Fibroblast of mammary gland (primary cell): Measurements from ENCODE around the gene TFAP2E.

Experiments used
- DNase-seq: peaks from one replicate; pipeline ENCODE4 v3.0.0-alpha.2; 2010; ENCODE audit warnings: low read depth
- H3K4me3 ChIP-seq: 2 replicates; pipeline ENCODE4 v1.5.1; 2011; ENCODE audit warnings: low read depth, mild to moderate bottlenecking, low read length, moderate library complexity; ENCODE audit not compliant: control insufficient read depth
- CTCF ChIP-seq: conservative IDR thresholded peaks from 2 replicates; pipeline ENCODE4 v1.5.1; 2011; ENCODE audit warnings: low read depth, low read length, inconsistent platforms; ENCODE audit not compliant: control insufficient read depth, insufficient read depth

TFAP2E gene

GRCh38 chr1:35544976-35545375 lies 28.1 kb upstream of the TFAP2E start:
- no peak for TF ChIP-seq CTCF
- no peak overlapping the region for H3K4me3 ChIP-seq
- peak; percentile 56 for DNase-seq

GRCh38 chr1:35546614-35547013 lies 26.5 kb upstream of the TFAP2E start:
- no peak overlapping the region for H3K4me3 ChIP-seq
- no peak for TF ChIP-seq CTCF
- no peak for DNase-seq

- no peak for DNase-seq
- TF ChIP-seq CTCF, result no peak
- no peak overlapping the region for H3K4me3 ChIP-seq
Observed at GRCh38 chr1:35553851-35554250, 19.3 kb upstream of the TFAP2E start.

- no peak for TF ChIP-seq CTCF
- DNase-seq, result no peak
- H3K4me3 ChIP-seq, result no peak overlapping the region
Observed at GRCh38 chr1:35554266-35555211, 18.6 kb upstream of the TFAP2E start.

- no peak for TF ChIP-seq CTCF
- H3K4me3 ChIP-seq, result no peak overlapping the region
- DNase-seq, result peak; percentile 31
Observed at GRCh38 chr1:35555212-35555584, 17.9 kb upstream of the TFAP2E start.

GRCh38 chr1:35555601-35556477 lies 17.3 kb upstream of the TFAP2E start:
- no peak for TF ChIP-seq CTCF
- peak; percentile 85 for DNase-seq
- H3K4me3 ChIP-seq, result peak overlapping the region; percentile 91
